IMR-90 (cell line): ENCODE results near the gene NOP9. TPM values are rescaled to one million over a fixed set of nuclear protein-coding genes. Genes with fewer than 3 reads are reported as not detected.

ENCODE experiments used
- ATAC-seq: fragments of 200-7000 bp; cut with Tn5 transposase; 2 replicates; pipeline ENCODE4 v1.9.1; 2020; ENCODE audit warnings: low read depth, mild to moderate bottlenecking, moderate library complexity
- BruUV-seq: library from RNA; stranded (reverse); fragments of 400-500 nt; replicated peaks from 2 replicates; lab custom pipeline; 2021; lab: Mats Ljungman, UMichigan
- CTCF ChIA-PET: fragments of 300-600 bp; formaldehyde crosslinking; extraction: SDS; loops from one replicate; lab custom pipeline; 2021; ENCODE audit warnings: antibody characterized with exemption; lab: Yijun Ruan, JAX
- POLR2A ChIA-PET: fragments of 300-600 bp; sonication (Branson Sonifier 250); formaldehyde crosslinking; loops from one replicate; lab custom pipeline; 2022; ENCODE audit warnings: antibody characterized with exemption; ENCODE audit not compliant: unreplicated experiment; lab: Charles Lee
- DNase-seq: peaks from one replicate; pipeline ENCODE4 v3.0.0; 2013
- H2AFZ ChIP-seq: replicated peaks from 2 replicates; pipeline ENCODE3; 2013; ENCODE audit warnings: low read length, mild to moderate bottlenecking; ENCODE audit not compliant: poor library complexity
- H2AK5ac ChIP-seq: 2 replicates; pipeline ENCODE4 v1.6.1; 2013; ENCODE audit warnings: low read depth, low read length, inconsistent platforms
- H2AK9ac ChIP-seq: replicated peaks from 2 replicates; pipeline ENCODE3; 2013; ENCODE audit warnings: mild to moderate bottlenecking, low read depth, low read length, moderate library complexity; ENCODE audit not compliant: poor library complexity
- H2BK120ac ChIP-seq: 2 replicates; pipeline ENCODE4 v1.6.1; 2013; ENCODE audit warnings: low read depth, low read length, inconsistent platforms
- H2BK15ac ChIP-seq: 3 replicates; pipeline ENCODE4 v1.6.1; 2013; ENCODE audit warnings: low read depth, low read length, inconsistent platforms
- H2BK20ac ChIP-seq: 2 replicates; pipeline ENCODE4 v1.6.1; 2013; ENCODE audit warnings: low read depth, mild to moderate bottlenecking, inconsistent platforms, low read length, moderate library complexity
- H2BK5ac ChIP-seq: 2 replicates; pipeline ENCODE4 v1.6.1; 2013; ENCODE audit warnings: mild to moderate bottlenecking, low read depth, low read length, inconsistent platforms; ENCODE audit not compliant: poor library complexity, severe bottlenecking
- H3K14ac ChIP-seq: replicated peaks from 2 replicates; pipeline ENCODE4 v1.6.1; 2013; ENCODE audit warnings: low read depth, low read length, inconsistent platforms
- H3K18ac ChIP-seq: 2 replicates; pipeline ENCODE4 v1.6.1; 2013; ENCODE audit warnings: low read depth, low read length, control low read depth
- H3K23ac ChIP-seq: 2 replicates; pipeline ENCODE4 v1.6.1; 2013; ENCODE audit warnings: low read depth, low read length, inconsistent platforms
- H3K27ac ChIP-seq: 2 replicates; pipeline ENCODE4 v1.5.1; 2013; ENCODE audit warnings: mild to moderate bottlenecking, control low read depth, low read length; ENCODE audit not compliant: insufficient read depth
- H3K27me3 ChIP-seq: 2 replicates; pipeline ENCODE4 v1.6.1; 2013; ENCODE audit warnings: low read length; ENCODE audit not compliant: control insufficient read depth, insufficient read depth
- H3K36me3 ChIP-seq: 2 replicates; pipeline ENCODE4 v1.6.1; 2013; ENCODE audit warnings: low read length, mixed read lengths; ENCODE audit not compliant: control insufficient read depth, insufficient read depth
- H3K4ac ChIP-seq: 2 replicates; pipeline ENCODE4 v1.6.1; 2013; ENCODE audit warnings: low read depth, low read length, inconsistent platforms
- H3K4me1 ChIP-seq: 2 replicates; pipeline ENCODE4 v1.6.1; 2013; ENCODE audit warnings: low read length, mixed read lengths; ENCODE audit not compliant: control insufficient read depth, insufficient read depth
- H3K4me2 ChIP-seq: 2 replicates; pipeline ENCODE4 v1.6.1; 2013; ENCODE audit warnings: low read depth, mild to moderate bottlenecking, control low read depth, low read length, moderate library complexity
- H3K4me3 ChIP-seq: 2 replicates; pipeline ENCODE4 v1.5.1; 2013; ENCODE audit warnings: low read depth, mild to moderate bottlenecking, control low read depth, low read length, moderate library complexity; ENCODE audit not compliant: insufficient read depth
- H3K56ac ChIP-seq: 2 replicates; pipeline ENCODE4 v1.6.1; 2013; ENCODE audit warnings: low read length, inconsistent platforms; ENCODE audit not compliant: insufficient read depth; ENCODE audit errors: extremely low read depth
- H3K79me1 ChIP-seq, 2 experiments: 2 replicates each; pipeline ENCODE4 v1.6.1; 2013; ENCODE audit warnings: low read length in 2 of 2, inconsistent platforms in 1 of 2, low read depth in 1 of 2
- H3K9ac ChIP-seq: 2 replicates; pipeline ENCODE4 v1.6.1; 2013; ENCODE audit warnings: low read depth, low read length, control low read depth
- H3K9me1 ChIP-seq: 2 replicates; pipeline ENCODE4 v1.6.1; 2013; ENCODE audit warnings: low read length, inconsistent platforms; ENCODE audit not compliant: insufficient read depth
- H3K9me3 ChIP-seq: 2 replicates; pipeline ENCODE4 v1.6.1; 2013; ENCODE audit warnings: low read length; ENCODE audit not compliant: control insufficient read depth, insufficient read depth
- H4K20me1 ChIP-seq: 2 replicates; pipeline ENCODE4 v1.6.1; 2013; ENCODE audit warnings: low read length, inconsistent platforms; ENCODE audit not compliant: insufficient read depth
- H4K5ac ChIP-seq: 2 replicates; pipeline ENCODE4 v1.6.1; 2013; ENCODE audit warnings: mild to moderate bottlenecking, low read depth, low read length, control low read depth
- H4K8ac ChIP-seq, 2 experiments: 2 replicates each; pipeline ENCODE4 v1.6.1; 2013; ENCODE audit warnings: low read depth in 2 of 2, low read length in 2 of 2, control low read depth in 1 of 2, inconsistent platforms in 1 of 2
- H4K91ac ChIP-seq: 2 replicates; pipeline ENCODE4 v1.6.1; 2013; ENCODE audit warnings: low read depth, low read length, inconsistent platforms; ENCODE audit not compliant: insufficient read depth
- BHLHE40 ChIP-seq: fragments of 150-350 bp; IDR thresholded peaks from 2 replicates; pipeline ENCODE4 v1.6.1; 2016; ENCODE audit warnings: mild to moderate bottlenecking, low read depth, low read length
- CEBPB ChIP-seq: IDR thresholded peaks from 2 replicates; pipeline ENCODE4 v1.6.1; 2012; ENCODE audit warnings: low read depth, low read length, improper control_type of control experiment
- CHD1 ChIP-seq: IDR thresholded peaks from 2 replicates; pipeline ENCODE4 v1.6.1; 2012; ENCODE audit warnings: low read depth, low read length, improper control_type of control experiment
- CTCF ChIP-seq: conservative IDR thresholded peaks from 2 replicates; pipeline ENCODE4 v1.5.1; 2012; ENCODE audit warnings: mild to moderate bottlenecking, low read depth, low read length, improper control_type of control experiment
- MAFK ChIP-seq: IDR thresholded peaks from 2 replicates; pipeline ENCODE4 v1.6.1; 2012; ENCODE audit warnings: low read depth, low read length, improper control_type of control experiment
- MAZ ChIP-seq: IDR thresholded peaks from 2 replicates; pipeline ENCODE4 v1.6.1; 2012; ENCODE audit warnings: low read depth, mild to moderate bottlenecking, low read length, improper control_type of control experiment, moderate library complexity, borderline replicate concordance
- MXI1 ChIP-seq: IDR thresholded peaks from 2 replicates; pipeline ENCODE4 v1.6.1; 2012; ENCODE audit warnings: low read depth, mild to moderate bottlenecking, low read length, moderate library complexity, borderline replicate concordance
- NFE2L2 ChIP-seq: fragments of 150-350 bp; IDR thresholded peaks from 2 replicates; pipeline ENCODE4 v1.6.1; 2016; ENCODE audit warnings: low read depth, mild to moderate bottlenecking, low read length
- POLR2A ChIP-seq: IDR thresholded peaks from 2 replicates; pipeline ENCODE4 v1.6.1; 2012; ENCODE audit warnings: mild to moderate bottlenecking, low read depth, low read length
- RAD21 ChIP-seq: IDR thresholded peaks from 2 replicates; pipeline ENCODE4 v1.6.1; 2012; ENCODE audit warnings: low read length, improper control_type of control experiment
- RCOR1 ChIP-seq: IDR thresholded peaks from 2 replicates; pipeline ENCODE4 v1.6.1; 2012; ENCODE audit warnings: mild to moderate bottlenecking, low read length, improper control_type of control experiment; ENCODE audit not compliant: insufficient replicate concordance
- RFX5 ChIP-seq: IDR thresholded peaks from 2 replicates; pipeline ENCODE4 v1.8.0; 2012; ENCODE audit warnings: low read depth, mild to moderate bottlenecking, low read length, moderate library complexity
- SMC3 ChIP-seq: fragments of 150-350 bp; IDR thresholded peaks from 2 replicates; pipeline ENCODE4 v1.6.1; 2016; ENCODE audit warnings: low read depth, mild to moderate bottlenecking, antibody characterized with exemption, low read length, moderate library complexity
- WGBS, 2 experiments: methylation state at CpG; one replicate each; pipeline versions ENCODE4 v1.1.5 to v1.1.7; 2013; ENCODE audit warnings: missing lambda C conversion rate in 2 of 2; ENCODE audit not compliant: insufficient read length in 1 of 2; ENCODE audit errors: extremely low coverage in 2 of 2; 5-methylcytosine and 5-hydroxymethylcytosine counted together
- dilution Hi-C: fragments of 300-500 bp; cut with HindIII; formaldehyde crosslinking; loops from one replicate; pipeline ENCODE4 v1.14.3; 2018; ENCODE audit warnings: low sequenced_read_pairs; ENCODE audit not compliant: unreplicated experiment
- in situ Hi-C: fragments of 300-500 bp; cut with MboI; formaldehyde crosslinking; loops from 3 replicates; pipeline ENCODE4 v1.14.3; 2019; ENCODE audit warnings: low sequenced_read_pairs, inconsistent platforms, mixed read lengths
- intact Hi-C: fragments of 100-400 bp; cut with micrococcal nuclease; formaldehyde crosslinking; loops from 2 replicates; pipeline ENCODE4 v1.10.0; 2022
- polyA plus RNA-seq, 3 experiments: library from polyadenylated mRNA; depleted of rRNA; stranded (reverse); fragments of >200 nt; gene quantifications; 2 replicates each; pipeline ENCODE4 v1.2.3, GENCODE V29; 2012; ENCODE audit warnings: low replicate concordance in 1 of 3
- total RNA-seq: library from RNA; depleted of rRNA; stranded (reverse); fragments of >200 nt; gene quantifications from 2 replicates; pipeline ENCODE4 v1.2.3, GENCODE V29; 2012
- TF ChIP-seq, protein P1 (sequence below): fragments of 150-350 bp; IDR thresholded peaks from 2 replicates; pipeline ENCODE4 v1.6.1; 2016; ENCODE audit warnings: low read depth, mild to moderate bottlenecking, low read length, moderate library complexity, borderline replicate concordance
- TF ChIP-seq, protein P2 (sequence below): fragments of 150-350 bp; IDR thresholded peaks from 2 replicates; pipeline ENCODE4 v1.6.1; 2017; ENCODE audit warnings: mild to moderate bottlenecking, antibody characterized with exemption, low read length, low read depth

NOP9 gene
- total and polyA plus RNA-seq, 2 of the 4 experiments (the other 2 are of a cell fraction), result 11.8 to 25.8 TPM

DNA sequence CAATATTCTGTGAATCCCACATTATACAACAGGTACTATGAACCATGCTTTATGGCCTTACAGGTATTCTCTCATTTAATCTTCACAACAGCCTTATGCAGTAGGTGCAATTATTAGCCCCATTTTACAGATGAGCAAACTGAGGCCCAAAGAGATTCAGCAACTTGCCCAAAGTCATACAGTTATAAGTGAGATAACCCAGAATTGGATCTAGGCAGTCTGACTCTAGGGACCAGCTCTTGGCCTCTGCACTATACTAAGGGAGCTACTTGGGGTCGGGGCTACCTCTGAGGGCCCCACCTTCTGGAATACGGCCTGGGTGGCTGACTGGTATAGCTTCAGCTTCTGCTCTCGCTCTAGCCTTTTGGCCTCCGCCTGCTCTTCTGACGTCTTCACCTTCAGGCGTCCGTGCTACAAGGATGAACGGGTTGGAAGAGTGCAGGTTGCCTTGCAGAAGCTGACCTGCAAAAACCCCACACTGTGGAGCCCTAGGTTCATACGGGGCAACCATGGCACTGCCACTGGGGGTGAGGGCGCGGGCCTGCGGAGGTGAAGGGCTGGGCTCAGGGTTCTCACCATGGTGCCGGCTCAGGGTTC, 29.0 kb upstream of the NOP9 start:
- H3K9ac ChIP-seq, result peak overlapping the region; percentile 92
- peak overlapping the region; percentile 97 for H2AFZ ChIP-seq
- peak overlapping the region; percentile 97 for H3K14ac ChIP-seq
- intact Hi-C loops (loop anchor here (1.0 to 2.0 kb wide), 3 partner anchors 14 to 28 kb away; partner anchors contain the start of gene TINF2), in situ Hi-C loops (no loop called here), dilution Hi-C loops (no loop called here)
- H3K36me3 ChIP-seq, result peaks cover 27% of the 10 kb centered on the region
- ChIA-PET CTCF (interaction anchor here (0.8 to 2.0 kb wide), 4 partner anchors 9 to 28 kb away, joined by 3 to 11 read pairs (median 4); partner anchors contain the start of gene TINF2), POLR2A (no interaction called here)
- no peak for ATAC-seq
- 0 out of 2 replicates have a peak overlapping the region, but pooled peaks have one; percentile 40 for H2AK5ac ChIP-seq
- 76% methylated on average over 2 of the region's 13 CpGs; no CpG with 5 or more reads in 1 of the 2 experiments for WGBS, 2 experiments
- H3K4me1 ChIP-seq, result peaks cover 5% of the 10 kb centered on the region; the same call in 1 of the 2 replicates
- no peak overlapping the region for H2BK20ac ChIP-seq
- no peaks in the 10 kb centered on the region for H4K20me1 ChIP-seq
- H3K4me3 ChIP-seq, result peak overlapping the region; percentile 63
- peak overlapping the region; percentile 90 for H2BK5ac ChIP-seq
- H2AK9ac ChIP-seq, result peak overlapping the region; percentile 100
- peak overlapping the region; percentile 78; the same call in 1 of the 2 replicates for H3K18ac ChIP-seq
- H4K8ac ChIP-seq, result peak overlapping the region; percentile 90 to 97; a peak in 3 of 4 replicates
- peaks cover 5% of the 10 kb centered on the region; the same call in 1 of the 2 replicates for H3K9me1 ChIP-seq
- peaks cover 10 to 28% of the 10 kb centered on the region in 2 experiments for H3K79me1 ChIP-seq
- peak overlapping the region; percentile 88 for H3K4me2 ChIP-seq
- no peak overlapping the region for H2BK120ac ChIP-seq
- H4K5ac ChIP-seq, result peak overlapping the region; percentile 92
- no peak overlapping the region for H2BK15ac ChIP-seq
- peak overlapping the region; percentile 89 for H3K27ac ChIP-seq
- peak overlapping the region; percentile 96 for H3K4ac ChIP-seq
- H4K91ac ChIP-seq, result no peak overlapping the region; the same call in 1 of the 2 replicates
- H3K27me3 ChIP-seq, result no peaks in the 10 kb centered on the region
- no TSS peak for BruUV-seq
- no peaks in the 10 kb centered on the region for H3K9me3 ChIP-seq
- no peak overlapping the region for H3K23ac ChIP-seq
- DNase-seq, result no peak
- no peak overlapping the region; the same call in 1 of the 2 replicates for H3K56ac ChIP-seq
- TF ChIP-seq MXI1, result no peak
- no peak for TF ChIP-seq NFE2L2
- no peak for TF ChIP-seq MAZ
- TF ChIP-seq, protein P1, sequence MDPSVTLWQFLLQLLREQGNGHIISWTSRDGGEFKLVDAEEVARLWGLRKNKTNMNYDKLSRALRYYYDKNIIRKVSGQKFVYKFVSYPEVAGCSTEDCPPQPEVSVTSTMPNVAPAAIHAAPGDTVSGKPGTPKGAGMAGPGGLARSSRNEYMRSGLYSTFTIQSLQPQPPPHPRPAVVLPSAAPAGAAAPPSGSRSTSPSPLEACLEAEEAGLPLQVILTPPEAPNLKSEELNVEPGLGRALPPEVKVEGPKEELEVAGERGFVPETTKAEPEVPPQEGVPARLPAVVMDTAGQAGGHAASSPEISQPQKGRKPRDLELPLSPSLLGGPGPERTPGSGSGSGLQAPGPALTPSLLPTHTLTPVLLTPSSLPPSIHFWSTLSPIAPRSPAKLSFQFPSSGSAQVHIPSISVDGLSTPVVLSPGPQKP, result no peak
- no peak for TF ChIP-seq CHD1
- TF ChIP-seq SMC3, result no peak
- no peak for TF ChIP-seq BHLHE40
- no peak for TF ChIP-seq MAFK
- no peak for TF ChIP-seq RCOR1
- no peak for TF ChIP-seq RFX5
- TF ChIP-seq CEBPB, result no peak
- TF ChIP-seq POLR2A, result no peak
- no peak for TF ChIP-seq CTCF
- no peak for TF ChIP-seq RAD21
- TF ChIP-seq, protein P2, sequence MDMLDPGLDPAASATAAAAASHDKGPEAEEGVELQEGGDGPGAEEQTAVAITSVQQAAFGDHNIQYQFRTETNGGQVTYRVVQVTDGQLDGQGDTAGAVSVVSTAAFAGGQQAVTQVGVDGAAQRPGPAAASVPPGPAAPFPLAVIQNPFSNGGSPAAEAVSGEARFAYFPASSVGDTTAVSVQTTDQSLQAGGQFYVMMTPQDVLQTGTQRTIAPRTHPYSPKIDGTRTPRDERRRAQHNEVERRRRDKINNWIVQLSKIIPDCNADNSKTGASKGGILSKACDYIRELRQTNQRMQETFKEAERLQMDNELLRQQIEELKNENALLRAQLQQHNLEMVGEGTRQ, result no peak
